ENCODE results near the gene PLXNC1. TPM values are rescaled to one million over a fixed set of nuclear protein-coding genes. Genes with fewer than 3 reads are reported as not detected.

Gene PLXNC1
- total RNA-seq, 1 donor from 2014 or later = 15.7 TPM

GRCh38 chr12:94163850-94164249, 15.5 kb downstream of the PLXNC1 start:
- Histone ChIP-seq H3K4me1 (peaks cover 4% of the 10 kb centered on the region), H3K27me3 (no peaks in the 10 kb centered on the region), H3K36me3 (no peaks in the 10 kb centered on the region), H3K27ac (no peak overlapping the region), H3K9me3 (no peaks in the 10 kb centered on the region), H3K4me3 (no peak overlapping the region)
- no peak for DNase-seq
- intact Hi-C loops (cut with DNase I) = no loop called here
- ATAC-seq = no peak
- TF ChIP-seq CTCF (IDR thresholded peaks at IDR 0.05) = no peak

GRCh38 chr12:94165138-94165537, 16.8 kb downstream of the PLXNC1 start:
- intact Hi-C loops (cut with DNase I) = no loop called here
- no peak for ATAC-seq
- Histone ChIP-seq H3K36me3 (no peaks in the 10 kb centered on the region), H3K9me3 (no peaks in the 10 kb centered on the region), H3K4me3 (no peak overlapping the region), H3K27ac (no peak overlapping the region), H3K4me1 (peaks cover 4% of the 10 kb centered on the region), H3K27me3 (no peaks in the 10 kb centered on the region)
- no peak for DNase-seq
- TF ChIP-seq CTCF (IDR thresholded peaks at IDR 0.05) = no peak

DNA sequence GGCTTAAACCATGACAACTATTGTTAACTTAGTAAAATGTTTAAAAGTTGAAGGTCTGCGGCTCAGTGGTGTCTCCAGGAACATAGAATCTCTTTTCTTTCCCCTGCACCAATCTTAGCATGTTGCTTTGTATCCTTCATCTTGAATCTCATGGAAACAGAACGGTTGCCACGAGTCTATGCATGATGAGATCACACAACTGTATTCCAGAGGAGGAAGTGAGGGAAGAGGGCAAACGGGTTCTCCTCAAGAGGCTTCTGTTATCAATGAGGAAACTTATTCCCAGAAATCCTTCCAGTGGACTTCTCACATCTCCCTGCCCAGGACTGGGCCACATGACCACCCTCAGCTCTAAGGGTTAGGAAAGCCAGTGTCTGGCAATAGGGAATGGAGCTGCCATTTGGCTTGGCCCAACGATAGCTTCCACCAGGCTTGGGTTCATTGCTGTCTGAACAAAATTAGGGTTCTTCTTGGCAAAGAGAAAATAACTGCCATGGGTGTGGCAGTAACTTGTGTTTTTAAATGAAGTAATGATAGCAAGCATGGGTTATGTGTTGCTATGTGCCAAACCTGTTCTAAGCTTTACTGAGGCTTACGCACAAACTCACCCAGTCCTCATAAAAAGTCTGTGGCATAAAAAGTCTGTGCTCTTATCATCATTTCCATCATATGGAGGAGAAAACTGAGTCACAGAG, 17.4 kb downstream of the PLXNC1 start:
- Histone ChIP-seq H3K27ac (no peak overlapping the region), H3K9me3 (no peaks in the 10 kb centered on the region), H3K4me3 (no peak overlapping the region), H3K4me1 (peaks cover 4% of the 10 kb centered on the region), H3K27me3 (no peaks in the 10 kb centered on the region), H3K36me3 (no peaks in the 10 kb centered on the region)
- no peak for TF ChIP-seq CTCF (IDR thresholded peaks at IDR 0.05)
- ATAC-seq (no peak), DNase-seq (no peak)
- intact Hi-C loops (cut with DNase I) = no loop called here

- peaks cover 4% of the 10 kb centered on the region for H3K4me1 ChIP-seq
- no peaks in the 10 kb centered on the region for H3K36me3 ChIP-seq
- DNase-seq (no peak), ATAC-seq (no peak)
- no peak overlapping the region for H3K27ac ChIP-seq
- no peaks in the 10 kb centered on the region for H3K27me3 ChIP-seq
- no peaks in the 10 kb centered on the region for H3K9me3 ChIP-seq
- TF ChIP-seq CTCF (IDR thresholded peaks at IDR 0.05) = no peak
- intact Hi-C loops (cut with DNase I) = no loop called here
- H3K4me3 ChIP-seq = no peak overlapping the region
Observed at GRCh38 chr12:94167071-94167755, 18.8 kb downstream of the PLXNC1 start.

- H3K27me3 ChIP-seq = no peaks in the 10 kb centered on the region
- H3K27ac ChIP-seq = no peak overlapping the region
- ATAC-seq (no peak), DNase-seq (no peak)
- intact Hi-C loops (cut with DNase I) = no loop called here
- H3K4me3 ChIP-seq = no peak overlapping the region
- no peaks in the 10 kb centered on the region for H3K9me3 ChIP-seq
- H3K4me1 ChIP-seq = peaks cover 4% of the 10 kb centered on the region
- H3K36me3 ChIP-seq = no peaks in the 10 kb centered on the region
- TF ChIP-seq CTCF (IDR thresholded peaks at IDR 0.05) = no peak
Observed at GRCh38 chr12:94167756-94168416, 19.5 kb downstream of the PLXNC1 start.

Measured in upper lobe of right lung (tissue), 1 donor.